ENCODE data around the gene CNTN5. TPM values are rescaled to one million over a fixed set of nuclear protein-coding genes. Genes with fewer than 3 reads are reported as not detected.

CNTN5 gene
- total and polyA plus RNA-seq, 10 of the 15 experiments (the other 5 are each of a cell fraction or from before 2014, with no cell fraction given) = 0.01 TPM; not detected in 9

DNA sequence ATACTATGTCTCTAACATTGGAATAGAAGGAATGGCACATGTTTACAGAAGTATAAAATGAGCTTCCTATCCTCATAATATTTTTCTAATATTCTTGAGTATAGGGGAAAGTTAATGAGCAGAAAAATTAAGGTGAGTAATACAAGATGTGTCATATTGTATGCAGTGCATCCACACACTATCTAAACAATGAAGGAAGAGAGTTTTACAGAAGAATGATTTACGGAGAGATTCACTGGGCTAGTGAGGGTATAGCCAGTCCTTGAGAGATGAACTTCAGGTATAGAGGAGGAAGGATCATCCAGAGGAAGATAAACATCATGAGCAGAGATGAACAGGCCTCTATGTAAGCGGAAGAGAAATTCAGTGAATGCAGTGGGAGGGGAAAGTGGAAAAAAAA lies 569.0 kb downstream of the CNTN5 start:
- DNase-seq (ENCODE audit: low read depth, low spot score) (no peak), ATAC-seq (no peak), FAIRE-seq (no peak)
- ChIA-PET CTCF (no interaction called here), RAD21 (ENCODE audit: unreplicated experiment) (interaction anchor here (0.6 kb wide), 1 partner anchor 126 kb away, joined by 4 read pairs; no protein-coding TSS in a partner anchor), POLR2A (no interaction called here), SMC1A (ENCODE audit: uncharacterized antibody, unreplicated experiment) (no interaction called here)
- Histone ChIP-seq H3K9ac (ENCODE audit: control insufficient read depth, insufficient read depth, low read length) (no peak overlapping the region), H3K27me3 (replicated peaks in 1 of 2; ENCODE audit: control insufficient read depth in 2 of 2, insufficient read depth in 2 of 2, low read length in 1 of 2) (no peaks in the 10 kb centered on the region), H3K4me3 (no peak overlapping the region), H3K79me2 (ENCODE audit: control insufficient read depth, insufficient read depth, low read length) (no peaks in the 10 kb centered on the region), H2AFZ (ENCODE audit: control insufficient read depth, low read depth, low read length) (no peak overlapping the region), H3K36me3 (ENCODE audit: control insufficient read depth in 2 of 2, insufficient read depth in 2 of 2, low read length in 1 of 2) (no peaks in the 10 kb centered on the region), H3K4me2 (ENCODE audit: control insufficient read depth, insufficient read depth) (no peak overlapping the region), H4K20me1 (ENCODE audit: control insufficient read depth, insufficient read depth) (no peaks in the 10 kb centered on the region), H3K4me1 (ENCODE audit: control insufficient read depth, insufficient read depth, low read length) (no peaks in the 10 kb centered on the region), H3K9me3 (replicated peaks; ENCODE audit: control insufficient read depth, insufficient read depth, low read length) (no peaks in the 10 kb centered on the region), H3K27ac (ENCODE audit: control insufficient read depth, insufficient read depth) (no peak overlapping the region)
- 51% methylated on average over 2 of the region's 2 CpGs for WGBS (ENCODE audit: insufficient coverage, insufficient replicate concordance, low lambda C conversion rate, missing lambda C conversion rate)
- intact Hi-C loops (cut with micrococcal nuclease; ENCODE audit: unreplicated experiment) (no loop called here), in situ Hi-C loops (cut with MboI) (no loop called here)
- no TSS peak for BruUV-seq (replicated peaks)
- TF ChIP-seq TBL1XR1 (IDR thresholded peaks at IDR 0.05; ENCODE audit: low read depth, low read length) = no peak
- TF ChIP-seq PML (IDR thresholded peaks at IDR 0.05; ENCODE audit: low read length) = no peak
- TF ChIP-seq, protein P1, sequence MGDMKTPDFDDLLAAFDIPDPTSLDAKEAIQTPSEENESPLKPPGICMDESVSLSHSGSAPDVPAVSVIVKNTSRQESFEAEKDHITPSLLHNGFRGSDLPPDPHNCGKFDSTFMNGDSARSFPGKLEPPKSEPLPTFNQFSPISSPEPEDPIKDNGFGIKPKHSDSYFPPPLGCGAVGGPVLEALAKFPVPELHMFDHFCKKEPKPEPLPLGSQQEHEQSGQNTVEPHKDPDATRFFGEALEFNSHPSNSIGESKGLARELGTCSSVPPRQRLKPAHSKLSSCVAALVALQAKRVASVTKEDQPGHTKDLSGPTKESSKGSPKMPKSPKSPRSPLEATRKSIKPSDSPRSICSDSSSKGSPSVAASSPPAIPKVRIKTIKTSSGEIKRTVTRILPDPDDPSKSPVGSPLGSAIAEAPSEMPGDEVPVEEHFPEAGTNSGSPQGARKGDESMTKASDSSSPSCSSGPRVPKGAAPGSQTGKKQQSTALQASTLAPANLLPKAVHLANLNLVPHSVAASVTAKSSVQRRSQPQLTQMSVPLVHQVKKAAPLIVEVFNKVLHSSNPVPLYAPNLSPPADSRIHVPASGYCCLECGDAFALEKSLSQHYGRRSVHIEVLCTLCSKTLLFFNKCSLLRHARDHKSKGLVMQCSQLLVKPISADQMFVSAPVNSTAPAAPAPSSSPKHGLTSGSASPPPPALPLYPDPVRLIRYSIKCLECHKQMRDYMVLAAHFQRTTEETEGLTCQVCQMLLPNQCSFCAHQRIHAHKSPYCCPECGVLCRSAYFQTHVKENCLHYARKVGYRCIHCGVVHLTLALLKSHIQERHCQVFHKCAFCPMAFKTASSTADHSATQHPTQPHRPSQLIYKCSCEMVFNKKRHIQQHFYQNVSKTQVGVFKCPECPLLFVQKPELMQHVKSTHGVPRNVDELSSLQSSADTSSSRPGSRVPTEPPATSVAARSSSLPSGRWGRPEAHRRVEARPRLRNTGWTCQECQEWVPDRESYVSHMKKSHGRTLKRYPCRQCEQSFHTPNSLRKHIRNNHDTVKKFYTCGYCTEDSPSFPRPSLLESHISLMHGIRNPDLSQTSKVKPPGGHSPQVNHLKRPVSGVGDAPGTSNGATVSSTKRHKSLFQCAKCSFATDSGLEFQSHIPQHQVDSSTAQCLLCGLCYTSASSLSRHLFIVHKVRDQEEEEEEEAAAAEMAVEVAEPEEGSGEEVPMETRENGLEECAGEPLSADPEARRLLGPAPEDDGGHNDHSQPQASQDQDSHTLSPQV (IDR thresholded peaks at IDR 0.05) = no peak
- no peak for TF ChIP-seq ESRRA (IDR thresholded peaks at IDR 0.05; ENCODE audit: low read length)
- no peak for TF ChIP-seq SIN3A (IDR thresholded peaks at IDR 0.05; ENCODE audit: low read depth, low read length)
- TF ChIP-seq, protein P2, sequence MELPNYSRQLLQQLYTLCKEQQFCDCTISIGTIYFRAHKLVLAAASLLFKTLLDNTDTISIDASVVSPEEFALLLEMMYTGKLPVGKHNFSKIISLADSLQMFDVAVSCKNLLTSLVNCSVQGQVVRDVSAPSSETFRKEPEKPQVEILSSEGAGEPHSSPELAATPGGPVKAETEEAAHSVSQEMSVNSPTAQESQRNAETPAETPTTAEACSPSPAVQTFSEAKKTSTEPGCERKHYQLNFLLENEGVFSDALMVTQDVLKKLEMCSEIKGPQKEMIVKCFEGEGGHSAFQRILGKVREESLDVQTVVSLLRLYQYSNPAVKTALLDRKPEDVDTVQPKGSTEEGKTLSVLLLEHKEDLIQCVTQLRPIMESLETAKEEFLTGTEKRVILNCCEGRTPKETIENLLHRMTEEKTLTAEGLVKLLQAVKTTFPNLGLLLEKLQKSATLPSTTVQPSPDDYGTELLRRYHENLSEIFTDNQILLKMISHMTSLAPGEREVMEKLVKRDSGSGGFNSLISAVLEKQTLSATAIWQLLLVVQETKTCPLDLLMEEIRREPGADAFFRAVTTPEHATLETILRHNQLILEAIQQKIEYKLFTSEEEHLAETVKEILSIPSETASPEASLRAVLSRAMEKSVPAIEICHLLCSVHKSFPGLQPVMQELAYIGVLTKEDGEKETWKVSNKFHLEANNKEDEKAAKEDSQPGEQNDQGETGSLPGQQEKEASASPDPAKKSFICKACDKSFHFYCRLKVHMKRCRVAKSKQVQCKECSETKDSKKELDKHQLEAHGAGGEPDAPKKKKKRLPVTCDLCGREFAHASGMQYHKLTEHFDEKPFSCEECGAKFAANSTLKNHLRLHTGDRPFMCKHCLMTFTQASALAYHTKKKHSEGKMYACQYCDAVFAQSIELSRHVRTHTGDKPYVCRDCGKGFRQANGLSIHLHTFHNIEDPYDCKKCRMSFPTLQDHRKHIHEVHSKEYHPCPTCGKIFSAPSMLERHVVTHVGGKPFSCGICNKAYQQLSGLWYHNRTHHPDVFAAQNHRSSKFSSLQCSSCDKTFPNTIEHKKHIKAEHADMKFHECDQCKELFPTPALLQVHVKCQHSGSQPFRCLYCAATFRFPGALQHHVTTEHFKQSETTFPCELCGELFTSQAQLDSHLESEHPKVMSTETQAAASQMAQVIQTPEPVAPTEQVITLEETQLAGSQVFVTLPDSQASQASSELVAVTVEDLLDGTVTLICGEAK (IDR thresholded peaks at IDR 0.05; ENCODE audit: borderline replicate concordance) = no peak
- TF ChIP-seq, protein P3, sequence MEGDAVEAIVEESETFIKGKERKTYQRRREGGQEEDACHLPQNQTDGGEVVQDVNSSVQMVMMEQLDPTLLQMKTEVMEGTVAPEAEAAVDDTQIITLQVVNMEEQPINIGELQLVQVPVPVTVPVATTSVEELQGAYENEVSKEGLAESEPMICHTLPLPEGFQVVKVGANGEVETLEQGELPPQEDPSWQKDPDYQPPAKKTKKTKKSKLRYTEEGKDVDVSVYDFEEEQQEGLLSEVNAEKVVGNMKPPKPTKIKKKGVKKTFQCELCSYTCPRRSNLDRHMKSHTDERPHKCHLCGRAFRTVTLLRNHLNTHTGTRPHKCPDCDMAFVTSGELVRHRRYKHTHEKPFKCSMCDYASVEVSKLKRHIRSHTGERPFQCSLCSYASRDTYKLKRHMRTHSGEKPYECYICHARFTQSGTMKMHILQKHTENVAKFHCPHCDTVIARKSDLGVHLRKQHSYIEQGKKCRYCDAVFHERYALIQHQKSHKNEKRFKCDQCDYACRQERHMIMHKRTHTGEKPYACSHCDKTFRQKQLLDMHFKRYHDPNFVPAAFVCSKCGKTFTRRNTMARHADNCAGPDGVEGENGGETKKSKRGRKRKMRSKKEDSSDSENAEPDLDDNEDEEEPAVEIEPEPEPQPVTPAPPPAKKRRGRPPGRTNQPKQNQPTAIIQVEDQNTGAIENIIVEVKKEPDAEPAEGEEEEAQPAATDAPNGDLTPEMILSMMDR (IDR thresholded peaks at IDR 0.05 in 2 of 3, conservative IDR thresholded peaks at IDR 0.05 in 1 of 3; ENCODE audit: control insufficient read depth in 2 of 3, extremely low read depth in 1 of 3, insufficient read depth in 1 of 3, low read depth in 3 of 3, low read length in 3 of 3) = no peak
- no peak for TF ChIP-seq TCF12 (IDR thresholded peaks at IDR 0.05; ENCODE audit: low read depth, low read length)
- no peak for TF ChIP-seq NFXL1 (IDR thresholded peaks at IDR 0.05; ENCODE audit: borderline replicate concordance)
- TF ChIP-seq NR2C2 (IDR thresholded peaks at IDR 0.05; ENCODE audit: borderline replicate concordance, control insufficient read depth, insufficient read length, low read depth) = no peak
- TF ChIP-seq YBX1 (IDR thresholded peaks at IDR 0.05) = no peak
- TF ChIP-seq, protein P4, sequence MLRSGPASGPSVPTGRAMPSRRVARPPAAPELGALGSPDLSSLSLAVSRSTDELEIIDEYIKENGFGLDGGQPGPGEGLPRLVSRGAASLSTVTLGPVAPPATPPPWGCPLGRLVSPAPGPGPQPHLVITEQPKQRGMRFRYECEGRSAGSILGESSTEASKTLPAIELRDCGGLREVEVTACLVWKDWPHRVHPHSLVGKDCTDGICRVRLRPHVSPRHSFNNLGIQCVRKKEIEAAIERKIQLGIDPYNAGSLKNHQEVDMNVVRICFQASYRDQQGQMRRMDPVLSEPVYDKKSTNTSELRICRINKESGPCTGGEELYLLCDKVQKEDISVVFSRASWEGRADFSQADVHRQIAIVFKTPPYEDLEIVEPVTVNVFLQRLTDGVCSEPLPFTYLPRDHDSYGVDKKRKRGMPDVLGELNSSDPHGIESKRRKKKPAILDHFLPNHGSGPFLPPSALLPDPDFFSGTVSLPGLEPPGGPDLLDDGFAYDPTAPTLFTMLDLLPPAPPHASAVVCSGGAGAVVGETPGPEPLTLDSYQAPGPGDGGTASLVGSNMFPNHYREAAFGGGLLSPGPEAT (IDR thresholded peaks at IDR 0.05; ENCODE audit: low read depth) = no peak
- TF ChIP-seq KDM1A (IDR thresholded peaks at IDR 0.05; ENCODE audit: borderline replicate concordance) = no peak
